Measurements from ENCODE around the gene ZFYVE28.

DNA sequence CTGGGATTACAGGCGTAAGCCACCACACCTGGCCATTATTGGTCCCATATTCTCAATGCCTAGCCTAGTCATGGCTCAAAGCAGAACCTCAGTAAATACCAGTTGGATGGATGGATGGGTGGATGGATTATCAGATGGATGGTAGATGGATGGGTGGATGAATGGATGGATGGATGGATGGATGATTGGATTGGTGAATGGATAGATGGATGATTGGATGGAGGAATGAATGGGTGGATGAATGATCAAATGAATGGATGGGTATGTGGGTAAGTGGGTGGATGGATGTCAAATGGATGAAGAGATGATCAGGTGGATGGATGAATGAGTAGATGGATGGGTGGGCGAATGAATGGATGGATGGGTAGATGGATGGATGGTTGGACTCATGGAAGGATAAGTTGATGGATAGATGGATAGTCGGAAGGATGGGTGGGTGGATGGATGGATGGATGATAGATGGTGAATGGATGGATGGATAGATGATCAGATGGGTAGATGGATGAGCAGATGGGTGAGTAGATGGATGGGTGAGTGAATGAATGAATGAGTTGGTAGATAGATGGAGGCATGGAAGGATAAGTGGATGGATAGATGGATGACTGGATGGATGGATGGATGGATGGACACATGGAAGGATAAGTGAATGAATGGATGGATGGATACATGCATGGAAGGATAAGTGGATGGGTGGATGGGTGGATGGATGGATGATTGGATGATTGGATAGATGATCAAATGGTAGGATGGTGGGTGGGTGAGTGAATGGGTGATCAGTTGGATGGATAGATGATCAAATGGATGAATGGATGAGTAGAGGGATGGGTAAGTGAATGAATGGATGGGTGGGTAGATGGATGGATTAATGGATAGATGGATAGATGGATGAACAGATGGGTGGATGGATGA, 28.5 kb upstream of the ZFYVE28 start:
- TF ChIP-seq, protein P1, sequence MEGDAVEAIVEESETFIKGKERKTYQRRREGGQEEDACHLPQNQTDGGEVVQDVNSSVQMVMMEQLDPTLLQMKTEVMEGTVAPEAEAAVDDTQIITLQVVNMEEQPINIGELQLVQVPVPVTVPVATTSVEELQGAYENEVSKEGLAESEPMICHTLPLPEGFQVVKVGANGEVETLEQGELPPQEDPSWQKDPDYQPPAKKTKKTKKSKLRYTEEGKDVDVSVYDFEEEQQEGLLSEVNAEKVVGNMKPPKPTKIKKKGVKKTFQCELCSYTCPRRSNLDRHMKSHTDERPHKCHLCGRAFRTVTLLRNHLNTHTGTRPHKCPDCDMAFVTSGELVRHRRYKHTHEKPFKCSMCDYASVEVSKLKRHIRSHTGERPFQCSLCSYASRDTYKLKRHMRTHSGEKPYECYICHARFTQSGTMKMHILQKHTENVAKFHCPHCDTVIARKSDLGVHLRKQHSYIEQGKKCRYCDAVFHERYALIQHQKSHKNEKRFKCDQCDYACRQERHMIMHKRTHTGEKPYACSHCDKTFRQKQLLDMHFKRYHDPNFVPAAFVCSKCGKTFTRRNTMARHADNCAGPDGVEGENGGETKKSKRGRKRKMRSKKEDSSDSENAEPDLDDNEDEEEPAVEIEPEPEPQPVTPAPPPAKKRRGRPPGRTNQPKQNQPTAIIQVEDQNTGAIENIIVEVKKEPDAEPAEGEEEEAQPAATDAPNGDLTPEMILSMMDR (IDR thresholded peaks at IDR 0.05), result no peak
- TF ChIP-seq POLR2A (IDR thresholded peaks at IDR 0.05), result no peak

All from vagina (tissue), 2 donors.